ENCODE measurements around the gene LRP8.

- TF ChIP-seq POLR2A (IDR thresholded peaks at IDR 0.05; ENCODE audit: low read length): no peak
- no peak for TF ChIP-seq GATA1 (IDR thresholded peaks at IDR 0.05; ENCODE audit: low read depth, low read length)
Measured at GRCh38 chr1:53323316-53323715, 4.6 kb downstream of the LRP8 start.
